ENCODE results near the gene ZNF212. TPM values are rescaled to one million over a fixed set of nuclear protein-coding genes. Genes with fewer than 3 reads are reported as not detected.
"Not testable (repeated sequence)": the region's sequence is repeated elsewhere in the genome, so short reads cannot be mapped to it uniquely, and the experiment has no call there.

The ZNF212 gene
- total RNA-seq, 1 experiment from 2014 or later, result 5.5 TPM

DNA sequence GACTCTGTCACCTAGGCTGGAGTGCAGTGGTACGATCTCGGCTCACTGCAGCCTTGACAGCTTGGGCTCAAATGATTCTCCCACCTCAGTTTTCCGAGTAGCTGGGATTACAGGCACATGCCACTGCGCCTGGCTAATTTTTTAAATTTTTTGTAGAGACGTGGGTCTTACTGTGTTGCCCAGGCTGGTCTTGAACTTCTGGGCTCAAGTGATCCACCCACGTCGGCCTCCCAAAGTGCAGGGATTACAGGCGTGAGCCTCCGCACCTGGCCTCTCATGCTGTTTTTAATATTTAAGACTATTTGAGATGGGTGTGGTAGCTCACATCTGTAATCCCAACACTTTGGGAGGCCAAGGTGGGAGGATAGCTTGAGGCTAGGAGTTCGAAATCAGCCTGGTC, 12.1 kb downstream of the ZNF212 start:
- not testable (repeated sequence) for DNase-seq (ENCODE audit: extremely low read depth, low read depth)

DNA sequence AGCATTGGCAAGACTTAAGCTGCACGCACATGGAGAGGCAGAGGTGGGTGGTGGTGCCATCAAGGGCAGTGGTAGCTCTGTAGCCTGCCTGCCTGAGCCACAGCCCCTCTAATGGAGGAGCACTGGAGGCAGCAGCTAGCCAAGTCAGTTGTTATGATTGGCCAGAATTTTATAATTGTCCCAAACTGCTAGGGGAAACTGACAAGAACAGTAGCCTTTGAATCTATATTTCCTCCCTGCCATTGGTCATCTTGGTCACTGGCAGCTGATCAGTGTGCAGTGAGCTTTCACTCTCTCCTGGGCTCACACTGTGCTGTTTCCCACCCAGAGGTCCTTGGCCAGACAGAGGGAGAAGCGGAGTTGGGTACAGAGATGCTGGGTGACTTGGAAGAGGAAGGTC, 12.9 kb downstream of the ZNF212 start:
- no peak for DNase-seq (ENCODE audit: extremely low read depth, low read depth)

DNA sequence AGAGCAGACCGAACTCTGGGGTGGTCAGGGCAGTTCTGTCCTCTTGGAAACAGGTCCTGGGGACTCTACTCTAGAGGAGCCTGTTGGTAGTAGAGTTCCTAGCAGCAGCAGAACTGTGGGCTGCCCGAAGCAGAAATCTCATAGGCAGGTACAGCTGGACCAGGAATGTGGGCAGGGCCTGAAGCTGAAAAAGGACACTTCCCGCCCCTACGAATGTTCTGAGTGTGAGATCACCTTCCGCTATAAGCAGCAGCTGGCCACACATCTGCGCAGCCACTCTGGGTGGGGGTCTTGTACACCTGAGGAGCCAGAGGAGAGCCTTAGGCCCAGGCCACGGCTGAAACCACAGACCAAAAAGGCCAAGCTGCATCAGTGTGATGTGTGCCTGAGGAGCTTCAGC, 14.2 kb downstream of the ZNF212 start:
- DNase-seq (ENCODE audit: extremely low read depth, low read depth), result no peak

DNA sequence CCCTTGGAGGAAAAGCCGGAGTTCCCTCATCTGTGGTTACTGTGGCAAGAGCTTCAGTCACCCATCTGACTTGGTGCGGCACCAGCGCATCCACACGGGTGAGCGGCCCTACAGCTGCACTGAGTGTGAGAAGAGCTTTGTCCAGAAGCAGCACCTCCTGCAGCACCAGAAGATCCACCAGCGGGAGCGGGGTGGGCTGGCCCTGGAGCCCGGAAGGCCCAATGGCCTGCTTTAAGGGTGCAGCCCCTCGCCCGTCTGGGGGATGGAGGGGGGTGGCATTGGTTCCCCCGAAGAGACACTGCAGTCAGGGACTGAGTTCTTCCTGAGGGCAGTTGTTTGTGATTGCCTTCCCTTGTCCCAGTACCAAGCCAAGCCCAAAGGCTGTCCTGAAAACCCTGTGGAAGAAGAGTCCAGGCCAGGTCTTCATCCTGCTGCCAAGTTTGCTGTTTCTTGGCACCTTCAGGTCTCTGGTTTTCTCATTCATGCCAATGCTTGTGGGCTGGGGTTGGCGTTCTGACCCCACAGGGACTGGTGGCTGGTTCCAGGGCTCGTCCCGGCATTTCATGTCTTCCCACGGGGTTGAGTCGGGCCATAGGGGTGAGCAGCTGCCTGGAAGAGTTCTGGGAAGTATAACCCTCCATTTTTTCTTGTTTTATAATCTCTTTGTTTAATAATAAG, 14.9 kb downstream of the ZNF212 start:
- DNase-seq (ENCODE audit: extremely low read depth, low read depth), result no peak

DNA sequence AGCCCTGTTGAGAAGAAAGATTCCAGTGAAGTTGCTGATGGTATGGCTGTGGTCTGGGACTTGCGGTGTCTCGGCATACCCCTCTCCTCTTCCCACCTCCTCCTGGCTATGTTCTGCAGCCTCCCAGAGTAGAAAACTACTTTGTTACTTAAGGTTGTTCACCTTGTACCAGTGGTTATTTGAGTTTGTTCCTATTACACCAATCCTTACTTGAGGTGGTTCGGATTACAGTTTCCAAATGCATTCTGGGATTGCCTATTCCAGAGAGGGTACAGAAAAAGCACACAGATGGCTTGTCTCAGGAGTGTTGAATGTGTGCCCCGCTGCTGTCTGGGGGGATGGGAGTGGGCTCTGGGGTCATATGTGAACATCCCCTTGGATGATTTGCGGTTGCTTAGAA, 15.7 kb downstream of the ZNF212 start:
- DNase-seq (ENCODE audit: extremely low read depth, low read depth), result no peak

DNA sequence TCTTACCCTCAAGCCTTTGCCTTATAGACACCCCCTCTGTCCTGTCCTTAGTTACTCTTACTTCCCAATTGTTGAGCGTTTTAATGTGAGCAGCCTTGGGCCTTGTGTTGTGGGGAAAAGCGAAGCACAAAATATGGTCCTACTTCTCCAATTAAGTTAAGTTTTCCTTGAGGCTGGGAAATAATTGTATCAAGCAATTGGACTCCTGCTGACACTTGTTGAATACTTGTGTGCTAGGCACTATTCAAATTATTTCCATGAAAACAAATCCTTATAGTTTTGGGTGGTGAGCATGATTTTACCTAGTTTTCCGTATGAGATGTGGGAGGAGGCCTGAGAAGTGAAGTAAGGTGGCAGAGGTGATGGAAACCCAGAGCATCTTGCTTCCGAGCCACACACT, 17.1 kb downstream of the ZNF212 start:
- no peak for DNase-seq (ENCODE audit: extremely low read depth, low read depth)

DNA sequence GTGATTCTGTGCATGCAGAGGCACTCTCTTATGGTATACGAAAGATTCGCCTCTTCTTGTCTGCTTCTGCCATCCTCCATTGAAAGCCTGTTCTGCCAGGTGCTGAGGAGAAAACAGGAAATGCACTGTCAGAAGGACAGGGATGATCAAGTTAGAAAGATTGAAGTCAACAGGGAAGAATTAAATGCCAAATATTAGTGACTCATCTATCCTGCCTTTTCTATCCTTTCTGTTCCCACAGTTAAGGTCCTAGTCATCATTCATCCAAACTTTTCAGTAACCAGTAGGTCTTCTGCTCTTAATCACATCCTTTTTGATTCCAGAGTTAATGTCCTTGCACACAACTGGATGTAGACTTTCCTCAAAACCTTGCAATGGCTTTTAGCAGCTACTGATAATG, 17.7 kb downstream of the ZNF212 start:
- DNase-seq (ENCODE audit: extremely low read depth, low read depth), result no peak

DNA sequence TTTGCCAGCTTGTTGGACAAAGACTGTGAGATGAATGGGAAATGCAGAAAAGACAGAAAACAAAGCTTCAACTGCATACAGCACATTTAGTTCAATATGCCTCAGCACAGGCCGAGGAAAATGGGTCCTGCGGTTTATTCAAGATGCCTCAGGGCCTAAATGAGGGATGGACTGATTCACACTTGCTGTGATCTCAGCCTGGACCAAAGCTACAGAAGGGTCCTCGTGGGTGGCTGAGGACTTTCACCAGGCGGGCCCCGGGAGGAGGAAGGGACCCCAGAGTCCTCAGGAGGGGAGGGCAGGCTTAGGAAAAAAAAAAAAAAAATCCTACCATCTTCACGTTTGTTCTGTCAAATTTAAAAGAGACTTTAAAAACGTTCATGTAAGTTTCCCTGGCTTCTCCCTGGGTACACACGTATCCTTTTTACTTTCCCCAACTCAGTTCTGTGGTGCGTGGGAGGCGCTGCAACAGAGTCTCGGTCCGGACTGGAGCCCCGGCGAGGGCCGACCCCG, 21.9 kb downstream of the ZNF212 start:
- no peak for DNase-seq (ENCODE audit: extremely low read depth, low read depth)

DNA sequence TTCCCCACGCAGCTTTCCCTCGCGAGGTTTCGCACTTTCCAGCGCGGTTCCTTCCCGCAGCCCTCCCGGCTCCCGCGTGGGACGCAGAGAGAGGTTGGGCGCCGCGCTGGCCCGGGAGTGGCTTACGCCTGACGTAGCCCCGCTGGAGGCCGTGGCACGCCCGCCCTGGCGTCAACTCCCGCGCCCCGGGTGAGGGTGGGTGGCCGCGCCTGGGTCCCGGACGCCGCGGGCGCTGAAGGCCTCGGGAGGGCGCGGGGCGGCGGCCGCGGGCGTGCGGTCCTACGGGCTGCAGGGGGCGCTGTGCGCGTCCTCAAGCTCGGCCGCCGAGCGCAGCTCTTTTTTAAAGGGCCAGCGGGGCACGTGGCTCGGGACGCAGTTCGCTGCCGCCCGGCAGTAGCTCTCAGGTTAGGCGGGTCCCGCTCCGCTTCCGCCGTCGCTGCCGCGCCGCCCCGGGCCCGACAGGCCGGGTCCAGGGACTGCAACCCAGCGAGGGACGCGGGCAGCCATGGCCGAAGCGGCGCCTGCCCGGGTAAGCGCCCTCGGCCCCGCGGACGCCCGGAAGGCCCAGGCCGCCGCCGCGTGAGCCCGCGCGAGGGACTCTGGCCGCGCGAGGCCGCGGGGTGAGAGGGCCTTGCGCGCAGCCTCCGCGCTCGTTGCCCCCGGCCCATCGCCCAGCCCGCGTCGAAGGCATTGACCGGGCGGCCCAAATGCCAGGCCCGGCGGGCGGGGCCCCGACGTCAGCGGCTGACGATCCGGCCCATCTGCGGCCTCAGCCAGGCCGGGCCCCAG, 22.6 kb downstream of the ZNF212 start, which contains the start of gene ZNF783:
Gene ZNF783 (plus strand): TSS at position 368 of the 789 bp plus-strand sequence. CDS start 138 bp downstream, at position 506.
- DNase-seq (ENCODE audit: extremely low read depth, low read depth), result peak; percentile 79

DNA sequence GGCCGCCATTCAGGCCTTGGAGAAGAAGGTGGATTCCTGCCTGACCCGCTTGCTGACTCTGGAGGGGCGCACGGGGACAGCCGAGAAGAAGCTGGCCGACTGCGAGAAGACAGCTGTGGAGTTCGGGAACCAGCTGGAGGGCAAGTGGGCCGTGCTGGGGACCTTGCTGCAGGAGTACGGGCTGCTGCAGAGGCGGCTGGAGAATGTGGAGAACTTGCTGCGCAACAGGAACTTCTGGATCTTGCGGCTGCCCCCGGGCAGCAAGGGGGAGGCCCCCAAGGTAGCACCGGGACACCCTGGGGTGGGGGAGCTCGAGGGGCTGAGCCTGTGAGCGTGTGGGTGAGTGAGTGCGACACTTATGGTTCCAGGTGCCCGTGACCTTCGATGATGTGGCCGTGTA, 27.0 kb downstream of the ZNF212 start:
- no peak for DNase-seq (ENCODE audit: extremely low read depth, low read depth)

DNA sequence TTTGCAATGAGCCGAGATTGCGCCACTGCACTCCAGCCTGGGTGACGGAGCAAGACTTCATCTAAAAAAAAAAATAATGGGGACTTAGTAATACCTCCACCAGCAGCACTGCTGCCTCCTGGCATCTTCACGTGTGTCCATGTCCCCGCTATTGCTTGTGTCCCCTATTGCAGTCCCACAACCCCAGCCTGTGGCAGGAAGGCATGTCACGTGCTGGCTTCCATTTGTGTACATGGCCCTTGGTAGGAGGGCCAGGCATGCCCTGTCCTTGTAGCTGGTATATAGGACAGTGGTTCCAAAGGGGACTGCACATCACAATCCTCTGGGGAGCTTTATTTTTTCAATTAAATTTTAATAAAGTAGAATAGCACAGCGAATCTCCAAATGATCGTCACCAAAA, 28.3 kb downstream of the ZNF212 start:
- DNase-seq (ENCODE audit: extremely low read depth, low read depth), result no peak

DNA sequence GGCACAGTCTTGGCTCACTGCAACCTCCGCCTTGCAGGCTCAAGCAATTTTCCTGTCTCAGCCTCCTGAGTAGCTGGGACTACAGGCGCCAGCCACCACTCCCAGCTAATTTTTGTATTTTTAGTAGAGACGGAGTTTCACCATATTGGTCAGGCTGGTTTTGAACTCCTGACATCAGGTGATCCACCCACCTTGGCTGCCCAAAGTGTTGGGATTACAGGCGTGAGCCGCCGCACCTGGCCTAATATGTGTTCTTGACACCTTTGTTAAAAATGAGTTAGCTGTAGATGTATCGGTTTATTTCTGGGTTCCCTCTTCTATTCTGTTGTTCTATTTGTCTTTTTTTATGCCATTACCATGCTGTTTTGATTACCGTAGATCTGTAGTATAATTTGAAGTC, 35.0 kb downstream of the ZNF212 start:
- DNase-seq (ENCODE audit: extremely low read depth, low read depth), result not testable (repeated sequence)

DNA sequence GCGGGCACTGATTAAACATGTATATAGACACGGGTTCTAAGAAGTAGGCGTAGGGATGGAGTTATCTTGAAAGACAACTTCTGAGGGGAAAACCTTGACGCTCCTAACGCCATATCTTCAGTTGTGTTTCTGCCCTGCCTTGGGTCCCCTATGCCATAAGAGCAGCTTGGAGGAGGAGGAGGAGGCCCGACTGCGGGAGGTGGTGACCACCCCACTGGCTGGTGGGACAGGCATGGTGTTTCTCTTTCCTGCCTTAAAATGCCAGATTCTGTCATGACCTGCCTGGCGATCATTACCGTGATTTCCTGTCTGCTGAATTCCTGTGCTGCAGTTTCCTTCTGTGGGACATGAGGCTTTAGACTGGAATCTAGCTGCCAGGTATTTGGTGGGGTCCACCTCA, 38.4 kb downstream of the ZNF212 start:
- no peak for DNase-seq (ENCODE audit: extremely low read depth, low read depth)

DNA sequence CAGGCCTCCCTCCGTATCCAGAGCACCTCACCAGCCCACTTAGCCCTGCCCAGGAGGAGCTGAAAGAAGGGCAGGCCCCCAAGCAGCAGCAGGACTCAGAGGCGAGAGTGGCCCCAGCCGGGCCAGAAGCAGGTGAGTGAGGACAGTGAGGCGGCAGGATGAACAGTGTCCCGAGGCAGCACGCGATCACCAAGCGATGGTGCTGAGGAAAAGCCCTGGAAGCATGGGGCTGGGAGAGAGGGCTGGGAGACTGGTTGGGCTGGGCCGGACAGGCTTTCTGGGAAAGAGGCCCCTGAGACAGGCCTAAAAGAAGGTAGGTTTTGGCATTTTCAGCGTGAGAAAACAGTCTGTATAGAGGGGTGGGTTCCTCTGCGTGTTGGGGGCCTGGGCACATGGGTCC, 38.9 kb downstream of the ZNF212 start:
- DNase-seq (ENCODE audit: extremely low read depth, low read depth), result no peak

DNA sequence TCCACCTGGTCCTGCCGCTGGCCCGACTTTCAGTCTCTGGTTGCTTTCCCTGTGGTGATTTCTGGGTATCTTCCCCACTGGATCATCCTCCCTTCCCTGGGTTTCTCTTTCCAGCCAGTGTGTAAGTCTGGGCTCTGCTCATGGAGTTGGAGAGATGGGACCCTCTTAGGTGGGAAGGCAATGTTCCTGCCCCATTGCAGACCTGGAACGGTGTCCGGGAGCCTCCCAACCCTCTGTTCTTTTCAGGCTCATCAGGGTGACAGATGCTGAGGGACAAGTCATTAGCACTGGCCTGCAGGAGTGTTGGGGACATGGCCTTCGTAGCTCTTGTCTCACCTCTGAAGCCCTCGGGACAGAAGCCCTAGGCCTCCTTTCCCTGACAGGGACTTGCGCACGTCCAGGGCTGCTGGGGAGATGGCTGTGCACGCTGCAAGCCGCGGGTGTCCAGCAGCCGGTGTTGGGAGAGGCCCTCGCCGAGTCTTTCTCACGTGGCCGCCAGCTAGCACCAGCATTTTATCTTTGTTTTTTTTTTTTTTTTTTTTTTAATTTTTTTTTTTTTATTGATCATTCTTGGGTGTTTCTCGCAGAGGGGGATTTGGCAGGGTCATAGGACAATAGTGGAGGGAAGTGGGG, 39.8 kb downstream of the ZNF212 start:
- no peak for DNase-seq (ENCODE audit: extremely low read depth, low read depth)

DNA sequence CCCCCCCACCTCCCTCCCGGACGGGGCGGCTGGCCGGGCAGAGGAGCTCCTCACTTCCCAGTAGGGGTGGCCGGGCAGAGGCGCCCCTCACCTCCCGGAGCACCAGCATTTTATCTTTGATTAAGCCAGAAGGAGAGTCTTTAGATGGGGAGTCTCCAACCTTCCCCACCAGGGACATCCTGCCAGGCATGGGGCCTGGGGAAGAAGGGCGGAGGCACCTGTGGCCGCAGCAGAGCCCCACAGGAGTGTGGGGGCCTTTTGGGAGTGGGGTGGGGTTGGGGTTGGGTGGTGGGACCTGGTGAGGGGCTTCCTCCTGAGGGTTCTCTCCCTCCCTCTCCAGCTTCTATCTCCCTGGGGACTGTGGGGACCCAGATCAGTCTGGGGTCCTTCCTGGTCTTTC, 40.7 kb downstream of the ZNF212 start:
- DNase-seq (ENCODE audit: extremely low read depth, low read depth), result no peak

DNA sequence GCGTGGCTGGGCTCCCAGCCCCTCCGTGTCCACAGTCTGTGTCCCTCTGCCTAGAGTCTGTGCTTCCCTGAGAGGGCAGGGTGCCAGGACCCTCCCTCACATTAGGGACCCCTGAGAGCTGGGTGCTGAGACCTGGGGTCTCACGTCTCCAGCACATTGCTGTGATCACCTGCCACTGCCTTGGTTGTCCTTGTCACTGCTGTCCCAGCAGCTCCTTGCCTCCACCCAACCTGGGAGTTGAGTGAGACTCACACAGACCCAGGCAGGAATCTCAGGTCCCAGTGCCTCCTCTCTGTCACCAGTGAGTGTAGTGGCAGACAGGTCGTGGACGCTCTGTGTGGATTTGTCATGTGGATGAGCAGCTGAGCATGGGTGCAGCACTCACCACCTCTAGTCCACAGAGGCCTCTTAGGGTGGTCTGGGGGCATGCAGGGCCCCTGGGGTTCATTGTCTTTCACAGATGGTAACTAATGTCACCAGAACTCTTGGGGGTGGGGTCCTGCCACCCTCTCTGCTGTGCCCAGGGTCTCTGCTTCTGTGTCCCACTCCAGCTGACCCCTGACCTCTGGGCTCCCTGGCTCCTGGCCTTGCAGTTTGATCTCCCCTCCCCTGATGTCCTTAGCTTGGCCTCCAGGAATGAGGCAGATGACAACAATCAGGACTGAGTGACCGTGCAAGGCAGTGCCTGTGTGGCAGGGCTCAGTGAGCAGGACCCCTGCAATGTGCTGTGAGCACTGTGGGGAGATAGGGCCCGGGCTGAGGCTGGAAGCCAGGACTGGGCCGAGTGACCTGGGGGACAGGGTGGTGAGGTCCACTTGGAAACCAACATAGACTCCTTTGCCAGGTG, 41.4 kb downstream of the ZNF212 start:
- DNase-seq (ENCODE audit: extremely low read depth, low read depth), result no peak

DNA sequence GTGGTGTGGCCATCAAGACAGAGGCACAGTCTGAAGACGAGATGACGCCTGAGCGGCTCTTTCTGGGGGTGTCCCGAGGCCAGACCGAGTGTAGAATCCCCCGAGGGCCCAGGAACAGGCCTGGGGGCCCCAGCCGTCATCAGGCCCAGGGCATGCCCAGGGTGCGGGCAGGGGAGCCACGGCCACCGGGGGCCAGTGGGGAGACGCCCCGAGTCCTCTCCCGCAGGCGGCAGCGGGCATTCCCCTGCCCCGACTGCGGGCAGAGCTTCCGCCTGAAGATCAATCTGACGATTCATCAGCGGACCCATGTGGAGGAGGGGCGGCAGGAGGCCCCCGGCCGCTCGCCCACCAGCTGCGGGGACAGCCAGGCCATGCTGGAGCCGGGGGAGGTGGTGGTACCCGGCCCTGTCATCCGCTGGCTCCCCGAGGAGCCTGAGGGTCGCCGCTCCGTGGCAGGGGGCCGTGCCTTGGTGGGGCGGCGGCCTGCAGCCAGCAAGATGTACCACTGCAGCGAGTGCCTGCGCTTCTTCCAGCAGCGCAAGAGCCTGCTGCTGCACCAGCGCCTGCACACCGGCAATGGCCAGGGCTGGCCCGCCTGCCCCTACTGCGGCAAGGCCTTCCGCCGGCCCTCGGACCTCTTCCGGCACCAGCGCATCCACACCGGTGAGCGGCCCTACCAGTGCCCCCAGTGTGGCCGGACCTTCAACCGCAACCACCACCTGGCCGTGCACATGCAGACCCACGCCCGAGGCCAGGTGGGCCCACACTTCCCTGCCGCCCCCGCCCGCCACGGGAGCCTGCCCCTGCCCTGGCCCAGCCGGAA, 42.3 kb downstream of the ZNF212 start:
- DNase-seq (ENCODE audit: extremely low read depth, low read depth), result no peak

DNA sequence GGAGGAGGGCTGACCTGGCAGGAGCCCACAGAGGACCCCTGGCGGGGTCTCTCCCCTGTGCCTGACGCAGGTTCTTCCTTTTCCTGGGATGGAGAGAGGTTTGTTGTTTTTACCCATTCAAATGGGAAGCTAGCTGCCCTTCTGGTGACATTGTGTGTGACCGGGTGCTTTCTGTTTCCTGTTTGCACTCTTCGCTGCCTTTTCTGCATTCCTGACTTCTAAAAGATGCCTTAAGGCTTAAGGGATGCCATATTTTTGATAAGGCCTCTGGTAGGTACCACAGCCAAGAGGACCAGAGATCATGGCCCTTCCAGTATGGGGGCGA, 42.8 kb downstream of the ZNF212 start:
- no peak for DNase-seq (ENCODE audit: extremely low read depth, low read depth)

DNA sequence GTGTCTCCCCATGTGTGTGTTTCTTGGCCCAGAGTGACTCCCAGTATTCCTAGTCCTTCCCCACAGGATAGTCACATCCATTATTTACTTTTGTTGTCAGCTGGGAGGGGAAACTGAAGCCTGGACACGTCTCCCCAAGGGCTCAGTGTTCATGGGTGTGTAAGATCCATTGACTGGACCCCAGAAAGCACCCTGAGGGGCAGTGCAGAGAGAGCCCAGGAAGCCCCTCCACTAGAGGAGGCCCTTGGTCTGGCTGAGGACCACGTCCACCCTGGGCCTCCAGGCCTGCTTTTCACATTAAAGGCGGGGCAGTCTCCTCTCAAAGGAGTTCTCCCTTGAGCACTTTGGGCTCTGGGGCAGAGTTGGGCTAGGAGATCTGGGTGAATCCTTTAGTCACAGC, 43.9 kb downstream of the ZNF212 start:
- DNase-seq (ENCODE audit: extremely low read depth, low read depth), result no peak
